Neutrophil (primary cell): ENCODE measurements around the gene JADE3.
A peak's percentile ranks its signal among the peaks of the same experiment; 100 is the strongest.

ENCODE experiments used
- H3K27ac ChIP-seq: fragments of 200-600 bp; sonication (generic); 2 replicates; pipeline ENCODE4 v1.5.1; 2016; ENCODE audit warnings: mild to moderate bottlenecking, moderate library complexity
- H3K27me3 ChIP-seq: fragments of 200-600 bp; sonication (generic); 2 replicates; pipeline ENCODE4 v1.6.0; 2016; ENCODE audit warnings: mild to moderate bottlenecking
- H3K36me3 ChIP-seq: fragments of 200-600 bp; sonication (generic); 2 replicates; pipeline ENCODE4 v1.5.1; 2017
- H3K4me1 ChIP-seq, 2 experiments: fragments of 200-600 bp in 1 of 2; sonication (generic) in 1 of 2; 1 replicate in 1 of 2; 2 replicates in 1 of 2; pipeline versions ENCODE4 v1.5.1 to v1.6.1; 2013 to 2016; ENCODE audit warnings: low read depth in 1 of 2, low read length in 1 of 2, mild to moderate bottlenecking in 1 of 2, moderate library complexity in 1 of 2; ENCODE audit not compliant: control insufficient read depth in 1 of 2, insufficient read depth in 1 of 2
- H3K4me3 ChIP-seq, 2 experiments: fragments of 200-600 bp in 1 of 2; sonication (generic) in 1 of 2; 1 replicate in 1 of 2; 2 replicates in 1 of 2; pipeline ENCODE4 v1.5.1; 2013 to 2016; ENCODE audit warnings: low read depth in 1 of 2, low read length in 1 of 2, mild to moderate bottlenecking in 1 of 2, moderate library complexity in 1 of 2
- H3K9me3 ChIP-seq: fragments of 200-600 bp; sonication (generic); 2 replicates; pipeline ENCODE4 v1.5.1; 2016
- CTCF ChIP-seq: fragments of 200-600 bp; sonication (generic); IDR thresholded peaks from 2 replicates; pipeline ENCODE4 v1.5.1; 2016; ENCODE audit warnings: antibody characterized with exemption

JADE3 gene

DNA sequence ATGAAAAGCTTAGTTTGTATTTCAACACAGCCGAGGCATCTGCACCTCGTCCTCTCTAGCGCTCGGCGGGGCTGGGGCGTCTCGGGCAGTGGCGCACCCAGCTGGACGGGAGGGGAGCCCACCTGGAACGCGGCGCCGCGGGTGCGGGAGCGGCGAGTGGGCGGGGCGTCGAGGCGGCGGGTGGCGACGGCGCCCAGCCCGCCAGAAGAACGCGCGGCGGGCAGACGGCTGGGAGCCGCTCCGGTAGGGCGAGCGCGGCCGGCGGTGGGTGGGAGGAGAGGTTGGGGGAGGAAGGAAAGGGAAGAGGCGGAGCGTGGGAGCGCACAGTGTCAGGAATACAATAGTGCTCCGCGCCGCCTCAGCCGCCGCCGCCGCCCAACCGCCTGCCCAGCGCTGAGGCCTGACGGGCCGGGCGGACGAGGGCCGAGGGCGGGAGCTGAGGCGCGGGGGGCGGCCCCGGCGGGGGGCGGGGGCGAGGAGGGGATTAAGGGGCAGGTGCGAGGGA is at the start of gene JADE3:
JADE3 (plus strand) TSS at position 324 of the 505 bp plus-strand sequence. CDS start 72,474 bp downstream, outside the sequence.
- H3K9me3 ChIP-seq, result no peaks in the 10 kb centered on the region
- H3K27me3 ChIP-seq, result peaks cover 51% of the 10 kb centered on the region
- H3K4me1 ChIP-seq, result peaks cover 9 to 11% of the 10 kb centered on the region in 2 experiments
- peak within 1 kb of the TSS; percentile 45 to 61 for H3K4me3 ChIP-seq
- H3K27ac ChIP-seq, result no peak within 1 kb of the TSS
- no peak for TF ChIP-seq CTCF
- H3K36me3 ChIP-seq, result no peaks in the 10 kb centered on the region

- H3K36me3 ChIP-seq, result peaks cover 29% of the 10 kb centered on the region
- no peak for TF ChIP-seq CTCF
- no peak overlapping the region for H3K27ac ChIP-seq
- no peaks in the 10 kb centered on the region for H3K4me1 ChIP-seq
- H3K9me3 ChIP-seq, result no peaks in the 10 kb centered on the region
- no peak overlapping the region for H3K4me3 ChIP-seq
- no peaks in the 10 kb centered on the region for H3K27me3 ChIP-seq
Observed at GRCh38 chrX:46863072-46863471, 49.1 kb upstream of the JADE3 start.

GRCh38 chrX:46864606-46865005 is 47.6 kb upstream of the JADE3 start:
- Histone ChIP-seq H3K27me3 (no peaks in the 10 kb centered on the region), H3K4me1 (no peaks in the 10 kb centered on the region), H3K27ac (peak overlapping the region; percentile 57), H3K9me3 (no peaks in the 10 kb centered on the region), H3K4me3 (no peak overlapping the region), H3K36me3 (peaks cover 29% of the 10 kb centered on the region)
- TF ChIP-seq CTCF, result no peak

GRCh38 chrX:46865281-46865680 is 46.9 kb upstream of the JADE3 start:
- no peak for TF ChIP-seq CTCF
- peak overlapping the region; percentile 57 for H3K27ac ChIP-seq
- no peak overlapping the region for H3K4me3 ChIP-seq
- peaks cover 24% of the 10 kb centered on the region for H3K36me3 ChIP-seq
- H3K4me1 ChIP-seq, result no peaks in the 10 kb centered on the region
- H3K9me3 ChIP-seq, result no peaks in the 10 kb centered on the region
- H3K27me3 ChIP-seq, result no peaks in the 10 kb centered on the region

GRCh38 chrX:46866726-46867125 is 45.5 kb upstream of the JADE3 start:
- Histone ChIP-seq H3K36me3 (peaks cover 16% of the 10 kb centered on the region), H3K4me1 (no peaks in the 10 kb centered on the region), H3K4me3 (no peak overlapping the region), H3K27ac (no peak overlapping the region), H3K9me3 (no peaks in the 10 kb centered on the region), H3K27me3 (no peaks in the 10 kb centered on the region)
- TF ChIP-seq CTCF, result no peak

DNA sequence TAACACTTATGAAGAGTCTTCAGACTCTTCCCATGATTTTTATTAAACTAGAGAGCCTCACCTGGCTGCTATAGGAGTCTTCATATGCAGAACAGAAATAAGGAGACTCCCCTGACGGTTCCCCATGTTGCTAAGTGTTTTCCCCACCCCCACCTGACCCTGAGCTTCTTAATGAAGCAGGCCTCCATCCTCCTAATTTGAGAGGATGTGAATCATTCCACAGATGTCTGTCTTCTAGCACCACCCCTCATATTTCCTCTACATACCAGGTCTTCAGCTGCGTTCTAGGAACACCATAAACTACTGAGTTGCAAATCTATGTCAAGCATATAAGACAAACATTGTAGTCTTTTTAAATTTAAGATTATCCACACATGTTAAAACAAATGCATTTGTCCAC is 38.5 kb upstream of the JADE3 start:
- no peak for TF ChIP-seq CTCF
- Histone ChIP-seq H3K27ac (no peak overlapping the region), H3K4me1 (no peaks in the 10 kb centered on the region), H3K36me3 (no peaks in the 10 kb centered on the region), H3K9me3 (no peaks in the 10 kb centered on the region), H3K4me3 (no peak overlapping the region), H3K27me3 (no peaks in the 10 kb centered on the region)
